Measurements from ENCODE around the gene TMEM219.

DNA sequence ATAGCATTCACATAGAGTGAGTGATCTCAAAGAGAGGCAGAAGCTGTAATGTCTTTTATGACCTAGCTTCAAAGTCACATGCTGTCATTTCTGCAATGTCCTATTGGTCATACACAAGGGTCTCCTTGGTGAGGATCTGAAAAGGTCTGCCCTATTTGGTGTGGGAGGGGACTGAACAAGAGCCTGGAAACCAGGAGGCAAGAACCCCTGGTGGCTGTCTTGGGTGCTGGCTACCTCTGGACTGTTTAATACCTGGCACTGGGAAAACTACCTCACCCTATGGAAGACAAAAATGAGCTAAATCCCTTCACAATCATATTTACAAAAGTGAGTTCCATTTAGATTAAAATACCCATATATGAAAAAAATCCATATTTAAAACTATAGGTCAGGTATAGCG is 44.9 kb upstream of the TMEM219 start:
- TF ChIP-seq, protein P1, sequence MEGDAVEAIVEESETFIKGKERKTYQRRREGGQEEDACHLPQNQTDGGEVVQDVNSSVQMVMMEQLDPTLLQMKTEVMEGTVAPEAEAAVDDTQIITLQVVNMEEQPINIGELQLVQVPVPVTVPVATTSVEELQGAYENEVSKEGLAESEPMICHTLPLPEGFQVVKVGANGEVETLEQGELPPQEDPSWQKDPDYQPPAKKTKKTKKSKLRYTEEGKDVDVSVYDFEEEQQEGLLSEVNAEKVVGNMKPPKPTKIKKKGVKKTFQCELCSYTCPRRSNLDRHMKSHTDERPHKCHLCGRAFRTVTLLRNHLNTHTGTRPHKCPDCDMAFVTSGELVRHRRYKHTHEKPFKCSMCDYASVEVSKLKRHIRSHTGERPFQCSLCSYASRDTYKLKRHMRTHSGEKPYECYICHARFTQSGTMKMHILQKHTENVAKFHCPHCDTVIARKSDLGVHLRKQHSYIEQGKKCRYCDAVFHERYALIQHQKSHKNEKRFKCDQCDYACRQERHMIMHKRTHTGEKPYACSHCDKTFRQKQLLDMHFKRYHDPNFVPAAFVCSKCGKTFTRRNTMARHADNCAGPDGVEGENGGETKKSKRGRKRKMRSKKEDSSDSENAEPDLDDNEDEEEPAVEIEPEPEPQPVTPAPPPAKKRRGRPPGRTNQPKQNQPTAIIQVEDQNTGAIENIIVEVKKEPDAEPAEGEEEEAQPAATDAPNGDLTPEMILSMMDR (IDR thresholded peaks at IDR 0.05) = no peak
- TF ChIP-seq POLR2A (IDR thresholded peaks at IDR 0.05) = no peak
